Smooth muscle cell (in vitro differentiated cells): ENCODE measurements around the gene REG3G. TPM values are rescaled to one million over a fixed set of nuclear protein-coding genes. Genes with fewer than 3 reads are reported as not detected.

Experiments
- DNase-seq: peaks from one replicate; lab custom pipeline; 2025; ENCODE audit not compliant: unreplicated experiment; lab: John Stamatoyannopoulos, UW
- H2AFZ ChIP-seq: fragments of 200-600 bp; sonication (generic); 2 replicates; pipeline ENCODE4 v1.6.0; 2016; ENCODE audit warnings: antibody characterized with exemption, low read depth, mild to moderate bottlenecking
- H3F3A ChIP-seq: fragments of 200-600 bp; sonication (generic); 2 replicates; pipeline ENCODE4 v1.6.0; 2017; ENCODE audit warnings: antibody characterized with exemption, low read depth
- H3K27ac ChIP-seq: fragments of 200-600 bp; sonication (generic); 2 replicates; pipeline ENCODE4 v1.5.1; 2016; ENCODE audit warnings: low read depth, mild to moderate bottlenecking
- H3K27me3 ChIP-seq: fragments of 200-600 bp; sonication (generic); 2 replicates; pipeline ENCODE4 v1.6.1; 2016; ENCODE audit warnings: low read depth, mild to moderate bottlenecking
- H3K36me3 ChIP-seq: fragments of 200-600 bp; sonication (generic); 2 replicates; pipeline ENCODE4 v1.5.1; 2016; ENCODE audit warnings: low read depth
- H3K4me1 ChIP-seq: fragments of 200-600 bp; sonication (generic); 2 replicates; pipeline ENCODE4 v1.5.1; 2016; ENCODE audit warnings: low read depth
- H3K4me2 ChIP-seq: fragments of 200-600 bp; sonication (generic); 2 replicates; pipeline ENCODE4 v1.6.0; 2016; ENCODE audit warnings: mild to moderate bottlenecking
- H3K4me3 ChIP-seq: fragments of 200-600 bp; sonication (generic); 2 replicates; pipeline ENCODE4 v1.5.1; 2016; ENCODE audit warnings: mild to moderate bottlenecking
- H3K79me2 ChIP-seq: fragments of 200-600 bp; sonication (generic); 2 replicates; pipeline ENCODE4 v1.6.0; 2016; ENCODE audit warnings: low read depth, mild to moderate bottlenecking
- H3K9ac ChIP-seq: fragments of 200-600 bp; sonication (generic); 2 replicates; pipeline ENCODE4 v1.6.0; 2016; ENCODE audit warnings: low read depth
- H3K9me3 ChIP-seq: fragments of 200-600 bp; sonication (generic); replicated peaks from 2 replicates; pipeline ENCODE4 v1.5.1; 2016; ENCODE audit warnings: low read depth
- H4K20me1 ChIP-seq: fragments of 200-600 bp; sonication (generic); 2 replicates; pipeline ENCODE4 v1.6.0; 2016; ENCODE audit warnings: low read depth
- WGBS: methylation state at CpG from one replicate; pipeline ENCODE4 v1.1.7; 2016; ENCODE audit warnings: low lambda C conversion rate; 5-methylcytosine and 5-hydroxymethylcytosine counted together
- polyA plus RNA-seq: library from polyadenylated mRNA; unstranded; fragments of >200 nt; fragmentation: Nextera tagmentation; extraction: Ambion mirVana; gene quantifications from 2 replicates; pipeline ENCODE4 v1.2.1, GENCODE V29; 2016
- total RNA-seq: library from RNA; depleted of rRNA; stranded (reverse); fragments of >200 nt; gene quantifications from 2 replicates; pipeline ENCODE4 v1.2.3, GENCODE V29; 2014
- TF ChIP-seq, protein P1 (sequence below): fragments of 200-600 bp; sonication (generic); IDR thresholded peaks from 2 replicates; pipeline ENCODE4 v1.5.1; 2017; ENCODE audit warnings: borderline replicate concordance, mild to moderate bottlenecking, antibody characterized with exemption; ENCODE audit not compliant: insufficient read depth, poor library complexity, severe bottlenecking

REG3G gene
- total and polyA plus RNA-seq, 2 experiments from 2014 or later, result not detected

DNA sequence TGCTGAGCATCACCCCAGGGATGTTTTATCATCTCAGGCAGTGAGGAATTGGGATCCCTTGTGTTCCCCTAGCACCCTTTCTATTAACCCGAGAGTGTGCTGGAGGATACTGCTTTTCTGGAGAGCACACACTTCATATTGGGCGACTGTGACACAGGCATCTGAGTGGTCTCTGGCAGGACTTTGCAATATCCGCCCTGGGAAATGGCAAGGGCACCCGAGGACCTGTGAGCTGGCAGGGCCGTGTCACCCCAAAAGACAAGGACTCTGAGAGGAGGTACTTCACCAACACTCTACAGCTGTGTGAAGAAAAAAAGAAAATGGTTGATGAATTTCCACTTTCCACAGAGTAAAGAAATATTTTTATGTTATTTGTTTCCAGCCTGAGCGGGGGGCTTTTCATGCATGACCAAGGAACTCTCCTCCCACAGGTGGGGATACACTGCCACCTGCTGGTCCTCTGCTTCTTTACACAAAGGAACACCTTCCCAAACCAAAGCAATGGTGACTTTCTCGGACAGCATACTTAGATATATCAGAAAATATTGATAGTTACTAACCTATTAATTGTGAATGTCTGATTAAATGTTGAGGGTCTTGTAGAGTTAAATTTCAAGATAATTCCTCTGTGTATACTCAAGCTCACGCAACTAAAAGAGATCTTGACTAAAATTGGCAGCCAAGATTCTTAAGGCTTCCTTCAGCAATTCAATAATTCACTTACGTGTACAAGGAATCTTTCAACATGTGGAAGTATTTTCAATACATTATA, 45.9 kb upstream of the REG3G start:
- TF ChIP-seq, protein P1, sequence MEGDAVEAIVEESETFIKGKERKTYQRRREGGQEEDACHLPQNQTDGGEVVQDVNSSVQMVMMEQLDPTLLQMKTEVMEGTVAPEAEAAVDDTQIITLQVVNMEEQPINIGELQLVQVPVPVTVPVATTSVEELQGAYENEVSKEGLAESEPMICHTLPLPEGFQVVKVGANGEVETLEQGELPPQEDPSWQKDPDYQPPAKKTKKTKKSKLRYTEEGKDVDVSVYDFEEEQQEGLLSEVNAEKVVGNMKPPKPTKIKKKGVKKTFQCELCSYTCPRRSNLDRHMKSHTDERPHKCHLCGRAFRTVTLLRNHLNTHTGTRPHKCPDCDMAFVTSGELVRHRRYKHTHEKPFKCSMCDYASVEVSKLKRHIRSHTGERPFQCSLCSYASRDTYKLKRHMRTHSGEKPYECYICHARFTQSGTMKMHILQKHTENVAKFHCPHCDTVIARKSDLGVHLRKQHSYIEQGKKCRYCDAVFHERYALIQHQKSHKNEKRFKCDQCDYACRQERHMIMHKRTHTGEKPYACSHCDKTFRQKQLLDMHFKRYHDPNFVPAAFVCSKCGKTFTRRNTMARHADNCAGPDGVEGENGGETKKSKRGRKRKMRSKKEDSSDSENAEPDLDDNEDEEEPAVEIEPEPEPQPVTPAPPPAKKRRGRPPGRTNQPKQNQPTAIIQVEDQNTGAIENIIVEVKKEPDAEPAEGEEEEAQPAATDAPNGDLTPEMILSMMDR, result peak; percentile 96

DNA sequence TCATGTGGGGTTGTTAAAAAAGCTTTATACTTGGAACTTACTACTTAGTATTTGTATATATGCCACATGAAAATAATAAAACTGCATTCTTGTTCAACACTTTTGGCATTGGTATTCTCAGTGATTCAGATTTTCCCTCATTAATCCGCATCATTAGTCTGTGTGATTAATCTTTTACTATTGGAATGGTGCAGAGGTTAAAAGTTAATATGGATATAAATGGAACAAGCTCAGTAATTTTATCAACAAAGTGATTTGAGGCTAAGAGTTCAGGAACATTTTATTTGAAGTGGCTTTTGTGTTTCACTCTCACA, 45.4 kb upstream of the REG3G start:
- Histone ChIP-seq H3K4me3 (no peak overlapping the region), H2AFZ (no peak overlapping the region), H3K9me3 (no peaks in the 10 kb centered on the region), H3K9ac (no peak overlapping the region), H3K27me3 (no peaks in the 10 kb centered on the region), H3K27ac (no peak overlapping the region), H3K79me2 (no peaks in the 10 kb centered on the region), H3K36me3 (no peaks in the 10 kb centered on the region), H4K20me1 (no peaks in the 10 kb centered on the region), H3K4me2 (no peak overlapping the region), H3F3A (no peaks in the 10 kb centered on the region), H3K4me1 (peaks cover 9% of the 10 kb centered on the region)
- 84% methylated on average over 1 of the region's 1 CpG for WGBS
- TF ChIP-seq, protein P1, result no peak
- no peak for DNase-seq

More for the DNA sequence above, 45.9 kb upstream of the REG3G start:
- no peak overlapping the region for H2AFZ ChIP-seq
- H3K4me3 ChIP-seq, result no peak overlapping the region
- no peak overlapping the region for H3K27ac ChIP-seq
- H3K4me1 ChIP-seq, result peaks cover 9% of the 10 kb centered on the region
- no peaks in the 10 kb centered on the region for H3K9me3 ChIP-seq
- H3K4me2 ChIP-seq, result peak overlapping the region; percentile 22
- DNase-seq, result peak; percentile 6
- H3K27me3 ChIP-seq, result no peaks in the 10 kb centered on the region
- H3K9ac ChIP-seq, result no peak overlapping the region
- no peaks in the 10 kb centered on the region for H4K20me1 ChIP-seq
- H3K79me2 ChIP-seq, result no peaks in the 10 kb centered on the region
- no peaks in the 10 kb centered on the region for H3K36me3 ChIP-seq
- WGBS, result 43% methylated on average over 9 of the region's 9 CpGs
- no peaks in the 10 kb centered on the region for H3F3A ChIP-seq

DNA sequence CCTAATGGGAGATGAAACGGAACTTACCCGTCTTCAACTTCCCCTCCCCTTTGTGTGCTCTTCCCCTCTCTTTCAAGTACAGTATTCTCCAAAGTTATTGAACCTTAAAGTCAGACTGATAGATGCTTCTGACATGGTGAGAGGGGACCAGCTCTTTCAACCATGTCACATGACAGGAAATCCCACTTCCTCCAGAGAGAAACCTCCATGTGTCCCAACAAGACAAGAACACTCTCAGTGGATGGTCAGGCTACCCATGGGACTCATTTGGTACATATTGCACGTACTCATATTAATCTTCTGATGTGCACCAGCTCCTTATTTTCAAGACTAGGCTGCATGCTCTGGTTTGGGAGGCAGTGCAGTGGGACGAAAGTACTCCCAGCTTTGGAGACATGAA, 44.6 kb upstream of the REG3G start:
- H3K4me2 ChIP-seq, result no peak overlapping the region
- WGBS, result 70% methylated on average over 4 of the region's 4 CpGs
- H2AFZ ChIP-seq, result no peak overlapping the region
- H3K9me3 ChIP-seq, result no peaks in the 10 kb centered on the region
- H3K79me2 ChIP-seq, result no peaks in the 10 kb centered on the region
- H3F3A ChIP-seq, result no peaks in the 10 kb centered on the region
- peaks cover 9% of the 10 kb centered on the region for H3K4me1 ChIP-seq
- no peak overlapping the region for H3K4me3 ChIP-seq
- no peak overlapping the region for H3K9ac ChIP-seq
- H4K20me1 ChIP-seq, result no peaks in the 10 kb centered on the region
- no peak for DNase-seq
- no peak overlapping the region for H3K27ac ChIP-seq
- no peaks in the 10 kb centered on the region for H3K27me3 ChIP-seq
- TF ChIP-seq, protein P1, result no peak
- H3K36me3 ChIP-seq, result no peaks in the 10 kb centered on the region

DNA sequence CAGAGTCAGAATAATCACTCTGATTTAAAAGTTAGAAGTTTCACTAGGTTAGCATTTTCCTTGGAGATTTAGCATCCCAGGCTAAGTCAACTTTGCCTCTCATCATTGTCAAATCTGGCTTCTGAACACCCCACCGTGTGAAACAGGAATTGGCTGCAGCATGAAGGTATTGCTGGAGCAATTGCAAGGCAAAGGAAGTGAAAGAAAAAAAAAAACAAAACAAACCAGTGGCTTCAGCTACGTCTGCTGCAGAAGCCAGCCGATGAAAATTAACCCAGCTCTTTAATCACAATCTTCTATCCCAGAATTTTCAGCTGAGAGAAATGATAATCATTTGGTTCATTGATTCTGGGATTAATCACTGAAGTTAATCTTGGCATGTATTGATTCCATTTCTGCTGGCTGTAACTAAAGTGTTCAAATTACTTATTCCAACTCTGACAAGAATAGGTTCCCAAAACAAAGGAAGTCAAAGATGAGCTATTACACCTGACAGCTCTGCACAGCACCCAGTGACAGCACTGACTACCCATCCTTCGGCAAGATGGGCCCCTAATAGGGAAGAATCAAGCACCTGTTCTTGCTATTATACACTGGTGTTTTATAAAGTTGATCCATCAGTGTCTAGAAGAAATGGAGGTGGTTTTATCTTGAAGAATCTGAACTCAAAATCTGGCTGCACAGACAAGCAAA, 42.7 kb upstream of the REG3G start:
- Histone ChIP-seq H3F3A (no peaks in the 10 kb centered on the region), H3K27ac (no peak overlapping the region), H3K27me3 (no peaks in the 10 kb centered on the region), H3K4me2 (no peak overlapping the region), H3K36me3 (no peaks in the 10 kb centered on the region), H3K79me2 (no peaks in the 10 kb centered on the region), H2AFZ (no peak overlapping the region), H3K4me1 (peaks cover 7% of the 10 kb centered on the region), H3K9ac (no peak overlapping the region), H4K20me1 (no peaks in the 10 kb centered on the region), H3K4me3 (no peak overlapping the region), H3K9me3 (no peaks in the 10 kb centered on the region)
- no peak for DNase-seq
- TF ChIP-seq, protein P1, result no peak
- WGBS, result 91% methylated on average over 4 of the region's 4 CpGs
